Mesenteric fat pad (tissue), 1 donor: ENCODE results near the gene AGO3. TPM values are rescaled to one million over a fixed set of nuclear protein-coding genes. Genes with fewer than 3 reads are reported as not detected.
"Not testable (repeated sequence)": the region's sequence is repeated elsewhere in the genome, so short reads cannot be mapped to it uniquely, and the experiment has no call there.

Source experiments
- DNase-seq: peaks from one replicate; pipeline ENCODE4 v3.0.0-alpha.2; 2020; ENCODE audit warnings: low spot score
- total RNA-seq: library from RNA; stranded (reverse); fragmentation: NEBNext Ultra II Directional; extraction: Animal tissue kit (Norgen Biotek cat#: 25700); gene quantifications from one replicate; pipeline ENCODE4 v1.2.1, GENCODE V29; 2021
- donor health status: DM: yes; HTN: yes; CAD: no.

Gene AGO3
- total RNA-seq, 1 donor from 2014 or later, result 45.7 TPM

DNA sequence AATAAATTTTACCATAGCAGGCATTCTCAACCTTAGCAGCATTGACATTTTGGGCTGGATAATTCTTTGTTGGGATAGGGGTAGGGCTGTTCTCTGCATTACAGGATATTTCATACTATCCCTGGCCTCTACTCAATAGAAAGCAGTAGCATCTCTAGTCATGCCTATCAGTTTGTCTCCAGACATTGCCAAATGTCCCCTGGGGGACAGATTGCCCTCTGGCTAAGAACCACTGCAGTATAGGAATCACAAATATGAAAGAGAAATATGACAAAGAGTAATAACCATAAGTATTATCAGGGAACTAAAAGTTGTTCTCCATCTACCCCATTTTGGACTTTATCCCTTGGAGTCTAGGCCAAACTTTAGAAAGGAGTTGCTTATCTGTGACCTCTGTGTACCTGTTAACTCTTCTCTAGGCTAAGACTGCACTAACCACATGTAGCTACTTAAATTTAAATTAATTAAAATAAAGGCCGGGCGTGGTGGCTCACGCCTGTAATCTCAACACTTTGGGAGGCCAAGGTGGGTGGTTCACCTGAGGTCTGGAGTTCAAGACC, 76.1 kb downstream of the AGO3 start:
- DNase-seq, result no peak

DNA sequence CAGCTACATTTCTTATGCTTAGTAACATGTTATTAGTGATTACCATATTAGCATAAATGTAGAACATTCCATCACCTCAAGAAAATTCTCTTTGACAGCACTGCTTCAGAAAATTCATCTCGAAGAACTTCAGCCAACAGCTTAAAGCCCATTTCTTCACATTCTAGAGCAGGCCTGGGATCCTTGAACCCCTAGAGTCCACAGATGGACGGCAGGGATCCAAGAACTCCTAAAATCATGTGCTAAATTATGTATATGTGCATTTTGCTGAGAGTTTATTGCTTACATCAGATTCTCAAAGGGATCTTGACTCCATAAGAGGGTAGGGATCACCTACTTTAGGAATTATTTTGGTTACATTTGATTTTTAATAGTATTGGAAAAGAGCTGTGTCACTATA, 76.8 kb downstream of the AGO3 start:
- no peak for DNase-seq

GRCh38 chr1:36008546-36009197, 77.8 kb downstream of the AGO3 start:
- no peak for DNase-seq

DNA sequence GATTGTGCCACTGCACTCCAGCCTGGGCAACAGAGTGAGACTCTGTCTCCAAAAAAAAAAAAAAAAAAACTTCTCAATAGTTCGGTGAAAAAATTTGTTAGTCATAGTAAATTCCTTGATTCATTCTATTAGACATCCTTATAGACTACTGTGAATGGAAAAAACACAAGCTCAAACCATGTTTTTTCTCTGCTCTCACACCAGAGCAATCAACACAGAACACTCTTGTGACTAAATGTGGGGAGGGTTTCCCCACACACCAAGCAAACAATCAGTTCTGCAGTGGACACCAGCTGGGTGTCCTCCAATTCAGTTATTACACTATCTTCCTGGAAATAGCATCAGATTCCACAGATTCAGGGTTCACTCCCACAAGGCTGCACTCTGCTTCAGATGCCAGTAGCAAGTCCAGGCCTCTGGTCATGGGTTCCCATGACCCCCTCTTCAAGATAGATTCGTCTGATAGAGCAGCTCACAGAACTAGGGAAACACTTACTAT, 83.9 kb downstream of the AGO3 start:
- no peak for DNase-seq

GRCh38 chr1:36016686-36017085, 85.8 kb downstream of the AGO3 start:
- DNase-seq, result no peak

GRCh38 chr1:36023098-36023769, 92.3 kb downstream of the AGO3 start:
- no peak for DNase-seq

- not testable (repeated sequence) for DNase-seq
Observed at GRCh38 chr1:36024024-36024423, 93.1 kb downstream of the AGO3 start.

- no peak for DNase-seq
Observed at GRCh38 chr1:36024847-36025246, 93.9 kb downstream of the AGO3 start.

GRCh38 chr1:36027766-36028165, 96.9 kb downstream of the AGO3 start:
- no peak for DNase-seq

GRCh38 chr1:36031441-36031840, 100.5 kb downstream of the AGO3 start:
- no peak for DNase-seq

GRCh38 chr1:36034692-36035091, 103.8 kb downstream of the AGO3 start:
- no peak for DNase-seq

- no peak for DNase-seq
Observed at GRCh38 chr1:36035154-36035553, 104.2 kb downstream of the AGO3 start.

- no peak for DNase-seq
Observed at GRCh38 chr1:36040238-36040637, 109.3 kb downstream of the AGO3 start.

DNA sequence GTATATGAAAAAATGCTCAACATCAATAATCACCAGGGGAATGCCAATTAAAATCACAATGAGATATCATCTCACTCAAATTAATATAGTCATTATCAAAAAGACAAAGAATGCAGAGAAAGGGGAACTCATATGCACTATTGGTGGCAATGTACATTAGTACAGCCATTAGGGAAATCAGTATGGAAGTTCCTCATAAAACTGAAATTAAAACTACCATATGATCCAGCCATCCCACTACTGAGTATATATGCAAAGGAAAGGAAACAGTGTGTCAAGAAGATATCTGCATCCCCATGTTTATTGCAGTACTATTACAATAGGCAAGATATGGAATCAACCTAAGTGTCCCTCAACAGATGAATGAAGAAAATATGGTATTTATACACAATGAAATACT, 120.9 kb downstream of the AGO3 start:
- no peak for DNase-seq

DNA sequence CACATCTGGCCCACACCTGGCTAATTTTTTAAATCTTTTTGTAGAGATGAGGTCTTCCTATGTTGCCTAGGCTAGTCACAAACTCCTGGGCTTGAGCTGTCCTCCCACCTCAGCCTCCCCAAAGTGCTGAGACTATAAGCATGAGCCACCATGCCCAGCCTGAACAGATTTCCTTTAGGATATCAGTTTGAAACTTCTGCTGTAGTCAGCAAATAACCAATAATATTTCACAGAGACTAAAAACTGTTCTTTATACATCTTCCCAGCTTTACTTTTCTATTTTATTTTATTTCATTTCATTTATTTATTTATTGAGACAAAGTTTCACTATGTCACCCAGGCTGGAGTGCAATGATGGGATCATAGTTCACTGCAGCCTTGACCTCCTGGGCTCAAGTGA, 123.1 kb downstream of the AGO3 start:
- DNase-seq, result no peak

DNA sequence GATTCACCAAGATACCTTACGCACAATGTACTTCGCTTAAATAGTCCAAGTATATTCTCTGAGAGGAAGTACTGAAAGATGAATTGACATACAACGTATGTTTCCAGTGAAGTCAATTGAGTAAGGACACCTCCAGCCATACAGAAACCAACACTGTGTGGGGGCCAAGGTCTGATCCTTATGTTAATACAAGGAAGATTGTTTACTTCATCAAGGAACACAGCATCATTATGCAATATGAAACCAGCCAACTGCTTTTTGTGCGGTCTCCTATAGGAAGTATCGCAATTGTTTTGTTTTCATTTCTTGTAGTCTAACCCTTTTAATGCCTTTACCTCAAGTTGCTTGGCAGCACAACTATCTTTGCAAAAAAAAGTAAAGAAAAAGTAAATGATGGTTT, 124.8 kb downstream of the AGO3 start:
- DNase-seq, result no peak

DNA sequence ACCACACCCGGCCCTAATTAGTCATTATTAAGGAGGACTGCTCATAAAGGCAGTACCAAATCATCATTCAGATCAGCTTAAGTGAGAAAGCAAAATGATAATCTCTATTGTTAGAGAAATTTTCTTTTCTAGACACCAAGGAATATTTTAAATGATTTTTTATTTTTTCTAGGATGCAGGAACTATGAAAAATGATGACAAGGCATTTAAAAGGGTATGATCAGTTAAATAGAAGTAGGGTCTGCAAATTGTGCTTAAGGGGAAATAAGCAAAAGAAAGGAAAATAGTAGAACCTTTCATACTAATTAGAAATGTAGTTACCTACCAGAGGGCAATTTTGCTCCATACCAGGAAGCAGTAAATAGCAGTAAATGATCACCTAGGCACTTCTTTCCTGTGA, 131.4 kb downstream of the AGO3 start:
- no peak for DNase-seq

DNA sequence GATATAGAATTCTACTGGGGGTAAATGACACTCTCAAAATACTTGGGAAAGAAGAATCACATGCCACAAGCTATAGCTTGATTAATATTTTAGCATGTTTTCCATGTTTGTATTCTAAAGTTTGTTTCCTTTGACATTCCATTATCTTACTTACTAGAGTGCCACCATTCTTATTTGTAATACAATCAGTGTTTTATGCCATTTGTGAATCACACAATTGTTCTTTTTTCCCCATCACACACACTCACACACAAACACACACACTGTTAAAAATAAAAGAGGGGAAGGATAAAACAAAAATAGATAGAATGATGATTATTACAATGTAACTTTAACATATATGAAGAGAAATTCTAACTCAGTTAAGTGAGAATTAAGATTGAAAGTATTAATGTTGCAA, 137.0 kb downstream of the AGO3 start:
- DNase-seq, result no peak

DNA sequence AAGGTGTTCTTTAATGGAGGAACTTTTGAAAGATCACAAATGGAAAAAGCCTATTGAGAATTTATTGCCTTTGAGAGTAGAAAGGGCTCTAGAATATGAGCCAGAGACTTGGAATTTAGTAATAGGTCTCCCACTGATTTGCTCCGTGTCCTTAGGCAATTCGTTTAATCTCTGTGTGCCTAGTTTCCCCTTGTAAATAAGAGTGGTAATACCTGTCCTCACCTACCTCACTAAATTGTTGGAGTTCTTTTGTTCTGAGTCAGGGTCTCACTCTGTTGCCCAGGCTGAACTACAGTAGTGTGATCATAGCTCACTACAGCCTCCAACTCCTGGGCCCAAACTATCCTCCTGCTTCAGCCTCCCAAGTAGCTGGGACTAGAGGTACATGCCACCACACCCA, 138.0 kb downstream of the AGO3 start:
- DNase-seq, result no peak

- no peak for DNase-seq
Observed at GRCh38 chr1:36070349-36070748, 139.4 kb downstream of the AGO3 start.

DNA sequence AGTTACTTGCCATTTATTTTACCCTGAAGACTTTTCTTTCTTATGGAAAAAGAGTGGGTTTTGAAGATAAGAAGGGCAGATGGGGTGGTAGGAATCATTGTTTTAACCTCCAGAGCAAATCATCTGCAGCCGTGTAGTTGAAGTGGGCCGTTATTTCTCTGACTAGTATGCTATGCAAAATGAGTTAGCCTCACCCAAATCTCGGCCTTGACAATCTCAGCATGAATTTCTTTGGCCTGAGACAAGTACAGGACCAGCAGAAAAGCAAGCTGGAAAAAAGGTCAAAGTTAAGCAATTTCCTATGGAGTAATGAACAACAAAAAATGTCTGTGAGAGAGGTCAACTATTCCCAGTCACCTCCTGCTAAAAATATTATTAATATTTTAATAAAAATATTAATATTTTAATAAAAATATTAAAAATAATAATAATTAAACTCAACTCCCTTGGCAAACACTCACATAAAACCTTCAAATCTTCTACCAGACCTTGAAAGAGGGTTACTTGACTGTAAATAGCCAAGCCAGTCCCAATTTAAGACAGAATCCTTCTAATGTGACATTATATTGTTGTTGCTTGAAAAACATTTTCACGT, 146.2 kb downstream of the AGO3 start:
- no peak for DNase-seq

GRCh38 chr1:36080236-36080635, 149.3 kb downstream of the AGO3 start:
- no peak for DNase-seq
